K562 (cell line): ENCODE results near the gene TTBK1. TPM values are rescaled to one million over a fixed set of nuclear protein-coding genes. Genes with fewer than 3 reads are reported as not detected.

Experiments used
- ADNP ChIP-seq: fragments of 200-800 bp; sonication (Bioruptor generic); IDR thresholded peaks from 2 replicates; pipeline ENCODE4 v1.6.1; 2016; ENCODE audit warnings: missing genetic modification characterization, missing compliant biosample characterization
- ATF1 ChIP-seq, 2 experiments: fragments of 450-650 bp in 1 of 2; IDR thresholded peaks; 2 replicates each; pipeline ENCODE4 v1.6.1; 2016; ENCODE audit warnings: missing compliant biosample characterization in 1 of 2, missing genetic modification characterization in 1 of 2
- BRCA1 ChIP-seq, 2 experiments: fragments of 450-650 bp in 1 of 2; sonication (generic) in 1 of 2; formaldehyde crosslinking in 1 of 2; IDR thresholded peaks; 2 replicates each; pipeline versions ENCODE4 v1.5.0 to v1.6.1; 2017 to 2020; ENCODE audit warnings: mild to moderate bottlenecking in 1 of 2, missing genetic modification reagents in 1 of 2
- COPS2 ChIP-seq: fragments of 450-650 bp; conservative IDR thresholded peaks from 2 replicates; pipeline ENCODE4 v1.6.1; 2016; ENCODE audit warnings: mild to moderate bottlenecking, moderate library complexity
- CREBBP ChIP-seq: IDR thresholded peaks from one replicate; pipeline ENCODE4 v1.6.1; 2012; ENCODE audit warnings: low read depth, mild to moderate bottlenecking, control low read depth, inconsistent platforms, low read length
- ELF1 ChIP-seq: fragments of 200-800 bp; sonication (Bioruptor generic); IDR thresholded peaks from 2 replicates; pipeline ENCODE4 v1.6.1; 2016; ENCODE audit warnings: missing genetic modification characterization, missing compliant biosample characterization
- FOSL1 ChIP-seq: fragments of 200-800 bp; sonication (Bioruptor generic); conservative IDR thresholded peaks from 2 replicates; pipeline ENCODE4 v1.6.1; 2016; ENCODE audit warnings: missing genetic modification characterization, missing compliant biosample characterization
- FOXM1 ChIP-seq, 2 experiments: fragments of 450-650 bp in 1 of 2; sonication (generic) in 1 of 2; formaldehyde crosslinking in 1 of 2; IDR thresholded peaks; 2 replicates each; pipeline versions ENCODE4 v1.6.1 to v1.9.0; 2017 to 2022; ENCODE audit warnings: low read depth in 2 of 2, mild to moderate bottlenecking in 2 of 2, missing genetic modification reagents in 1 of 2, moderate library complexity in 1 of 2
- HNRNPK ChIP-seq: fragments of 200-400 bp; formaldehyde crosslinking; IDR thresholded peaks from one replicate; pipeline ENCODE4 v1.6.1; 2018; ENCODE audit warnings: mild to moderate bottlenecking, low read depth, low read length; ENCODE audit not compliant: poor library complexity, severe bottlenecking
- HNRNPUL1 ChIP-seq: fragments of 200-400 bp; formaldehyde crosslinking; IDR thresholded peaks from 2 replicates; pipeline ENCODE4 v1.6.1; 2017; ENCODE audit warnings: low read length
- RBM25 ChIP-seq: fragments of 200-400 bp; formaldehyde crosslinking; IDR thresholded peaks from 2 replicates; pipeline ENCODE4 v1.6.1; 2018; ENCODE audit warnings: low read length, low read depth, moderate library complexity; ENCODE audit not compliant: severe bottlenecking
- RCOR1 ChIP-seq, 2 experiments: IDR thresholded peaks; 2 replicates each; pipeline ENCODE4 v1.6.1; 2012; ENCODE audit warnings: low read depth in 2 of 2, low read length in 2 of 2, borderline replicate concordance in 1 of 2, improper control_type of control experiment in 1 of 2
- RHOXF2B ChIP-seq: fragments of 250-450 bp; sonication (Bioruptor Pico); conservative IDR thresholded peaks from 2 replicates; pipeline ENCODE4 v1.5.1; 2021
- SRF ChIP-seq, 2 experiments: fragments of 250-450, 450-650 bp in 1 of 2; sonication (Bioruptor Pico) in 1 of 2; sonication (generic) in 1 of 2; formaldehyde crosslinking; IDR thresholded peaks; 2 replicates each; pipeline versions ENCODE4 v1.5.0 to v1.5.1; 2020 to 2022; ENCODE audit warnings: mild to moderate bottlenecking in 1 of 2, missing genetic modification reagents in 1 of 2
- SRSF9 ChIP-seq: fragments of 200-400 bp; formaldehyde crosslinking; IDR thresholded peaks from 2 replicates; pipeline ENCODE4 v1.6.1; 2017; ENCODE audit warnings: low read depth, low read length, borderline replicate concordance
- STAG1 ChIP-seq: sonication (generic); formaldehyde crosslinking; IDR thresholded peaks from 2 replicates; pipeline ENCODE4 v1.5.0; 2020; ENCODE audit warnings: missing genetic modification reagents, borderline replicate concordance
- TAF9B ChIP-seq: fragments of 450-650 bp; IDR thresholded peaks from 2 replicates; pipeline ENCODE4 v1.6.1; 2018; ENCODE audit warnings: mild to moderate bottlenecking; ENCODE audit not compliant: partially characterized antibody
- TCF7 ChIP-seq: sonication (generic); IDR thresholded peaks from 2 replicates; pipeline ENCODE4 v1.6.1; 2016; ENCODE audit warnings: antibody characterized with exemption, borderline replicate concordance
- TEAD1 ChIP-seq, 2 experiments: fragments of 450-650 bp in 1 of 2; sonication (generic) in 1 of 2; formaldehyde crosslinking; IDR thresholded peaks; 2 replicates each; pipeline versions ENCODE4 v1.4.0 to v1.8.0; 2020 to 2022; ENCODE audit warnings: mild to moderate bottlenecking in 2 of 2, missing genetic modification reagents in 1 of 2
- XRCC3 ChIP-seq: fragments of 450-650 bp; IDR thresholded peaks from 2 replicates; pipeline ENCODE4 v1.6.1; 2017; ENCODE audit warnings: mild to moderate bottlenecking, moderate library complexity
- ZNF253 ChIP-seq: fragments of 250-450 bp; sonication (Bioruptor Pico); conservative IDR thresholded peaks from 2 replicates; pipeline ENCODE4 v1.6.1; 2021; ENCODE audit warnings: mild to moderate bottlenecking
- ZNF3 ChIP-seq: fragments of 250-450 bp; sonication (Bioruptor Pico); IDR thresholded peaks from 2 replicates; pipeline ENCODE4 v1.5.0; 2021; ENCODE audit warnings: mild to moderate bottlenecking, moderate library complexity
- ZNF695 ChIP-seq: fragments of 450-650 bp; formaldehyde crosslinking; IDR thresholded peaks from 2 replicates; pipeline ENCODE4 v1.4.0; 2020; ENCODE audit warnings: mild to moderate bottlenecking, moderate library complexity
- ZNF707 ChIP-seq: fragments of 250-450 bp; sonication (Bioruptor Pico); conservative IDR thresholded peaks from 2 replicates; pipeline ENCODE4 v1.8.0; 2022; ENCODE audit warnings: inconsistent platforms, mild to moderate bottlenecking, moderate library complexity
- ZNF77 ChIP-seq: fragments of 250-450 bp; sonication (Bioruptor Pico); IDR thresholded peaks from 2 replicates; pipeline ENCODE4 v1.5.0; 2020
- polyA plus RNA-seq, 8 experiments: library from polyadenylated mRNA; depleted of rRNA in 4 of 8; stranded (reverse) in 5 of 8; unstranded in 3 of 8; fragments of >200 nt; fragmentation: Nextera tagmentation in 2 of 8; fragmentation: Illumina TruSeq in 1 of 8; extraction: Ambion mirVana in 2 of 8; extraction: Trizol in 1 of 8; gene quantifications; 2 replicates each; pipeline versions ENCODE4 v1.2.1 to v1.2.3, GENCODE V29; 2011 to 2014; ENCODE audit warnings: inconsistent platforms in 1 of 8, missing spikeins in 1 of 8
- total RNA-seq, 7 experiments: library from RNA; depleted of rRNA in 6 of 7; stranded (reverse); fragments of >200 nt in 6 of 7; fragmentation: Illumina TruSeq in 2 of 7; extraction: Trizol in 2 of 7; gene quantifications; 2 replicates each; pipeline versions ENCODE4 v1.2.1 to v1.2.3, GENCODE V29; 2011 to 2021; ENCODE audit warnings: low replicate concordance in 1 of 7
- TF ChIP-seq, protein P1 (sequence below): sonication (generic); formaldehyde crosslinking; IDR thresholded peaks from 2 replicates; pipeline ENCODE4 v1.9.0; 2022; ENCODE audit warnings: mild to moderate bottlenecking, missing genetic modification reagents
- TF ChIP-seq, protein P2 (sequence below): sonication (generic); formaldehyde crosslinking; IDR thresholded peaks from 2 replicates; pipeline ENCODE4 v1.8.0; 2022; ENCODE audit warnings: missing genetic modification reagents, mild to moderate bottlenecking, moderate library complexity, borderline replicate concordance
- TF ChIP-seq, protein P3 (sequence below): sonication (generic); formaldehyde crosslinking; IDR thresholded peaks from 2 replicates; pipeline ENCODE4 v1.9.0; 2022; ENCODE audit warnings: mild to moderate bottlenecking, missing genetic modification reagents

Gene TTBK1
- total and polyA plus RNA-seq, 9 of the 15 experiments (the other 6 are each of a cell fraction or from before 2014, with no cell fraction given): not detected

DNA sequence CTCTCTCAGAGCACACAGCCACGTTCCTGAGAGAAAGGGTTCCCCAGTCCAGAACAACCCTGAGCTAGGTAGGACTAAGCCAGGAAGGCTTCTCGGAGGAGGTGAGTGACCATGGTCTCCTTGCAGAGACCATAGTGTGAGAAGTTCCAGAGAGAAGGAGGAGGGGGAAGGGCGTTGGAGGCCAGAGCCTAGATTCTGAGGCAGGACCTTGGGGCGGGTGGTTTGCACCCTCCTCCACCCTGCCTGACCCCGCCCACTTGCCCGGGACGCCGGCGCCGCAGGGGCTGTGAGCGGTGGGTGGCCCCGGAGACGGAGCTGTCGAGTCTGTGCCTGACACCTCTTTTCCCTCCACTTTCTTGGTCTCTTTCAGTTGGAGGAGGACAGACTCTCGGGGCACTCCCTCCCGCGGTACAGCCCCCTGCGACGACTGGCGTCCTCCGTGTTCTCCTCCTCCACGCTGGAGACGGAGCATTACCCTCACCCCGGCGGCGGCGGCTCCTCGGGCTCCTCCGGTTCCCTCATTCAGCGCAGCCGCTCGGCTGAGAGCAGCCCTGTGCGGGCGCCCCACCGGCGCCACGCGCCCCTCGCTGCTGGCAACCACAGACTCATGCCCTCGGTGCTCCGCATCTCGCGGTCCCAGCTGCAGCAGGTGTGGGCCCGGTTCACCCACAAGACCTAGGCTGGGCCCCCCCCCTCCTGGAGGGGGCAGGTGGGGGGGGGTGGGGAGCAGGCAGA, 26.2 kb downstream of the TTBK1 start (continued):
- TF ChIP-seq SRSF9 (no peak), CREBBP (no peak), BRCA1 (IDR thresholded peaks at IDR 0.05) (no peak), BRCA1 (CRISPR knock-in tag; IDR thresholded peaks at IDR 0.05) (0 out of 2 replicates have a peak, but pooled peaks have one; percentile 77), RCOR1 (IDR thresholded peaks at IDR 0.05; ENCODE audit: borderline replicate concordance in 1 of 2, low read depth in 2 of 2, low read length in 2 of 2) (peak in 1 of 2 experiments; percentile 30; a peak in 1 of 4 replicates), ATF1 (CRISPR knock-in tag; IDR thresholded peaks at IDR 0.05) (no peak), ATF1 (tag; IDR thresholded peaks at IDR 0.05) (0 out of 2 replicates have a peak, but pooled peaks have one; percentile 8), ADNP (tag) (no peak), ZNF695 (no peak), FOXM1 (IDR thresholded peaks at IDR 0.05; ENCODE audit: low read depth) (no peak), FOXM1 (CRISPR knock-in tag; IDR thresholded peaks at IDR 0.05; ENCODE audit: low read depth) (no peak), HNRNPUL1 (no peak), TAF9B (no peak), HNRNPK (no peak), RHOXF2B (no peak), FOSL1 (no peak), ELF1 (tag) (no peak), ZNF3 (CRISPR knock-in tag) (peak; percentile 85; the same call in 1 of the 2 replicates), COPS2 (no peak), STAG1 (CRISPR knock-in tag) (no peak), SRF (CRISPR knock-in tag; IDR thresholded peaks at IDR 0.05) (no peak), RBM25 (peak; percentile 48), ZNF77 (CRISPR knock-in tag) (no peak), TCF7 (no peak), ZNF707 (no peak), TEAD1 (CRISPR knock-in tag; IDR thresholded peaks at IDR 0.05) (0 out of 4 replicates have a peak, but pooled peaks of 1 of the 2 experiments have one; percentile 32), ZNF253 (CRISPR knock-in tag) (no peak), XRCC3 (no peak)
- TF ChIP-seq, protein P1, sequence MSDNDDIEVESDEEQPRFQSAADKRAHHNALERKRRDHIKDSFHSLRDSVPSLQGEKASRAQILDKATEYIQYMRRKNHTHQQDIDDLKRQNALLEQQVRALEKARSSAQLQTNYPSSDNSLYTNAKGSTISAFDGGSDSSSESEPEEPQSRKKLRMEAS (CRISPR knock-in tag): 0 out of 2 replicates have a peak, but pooled peaks have one; percentile 14
- TF ChIP-seq, protein P2, sequence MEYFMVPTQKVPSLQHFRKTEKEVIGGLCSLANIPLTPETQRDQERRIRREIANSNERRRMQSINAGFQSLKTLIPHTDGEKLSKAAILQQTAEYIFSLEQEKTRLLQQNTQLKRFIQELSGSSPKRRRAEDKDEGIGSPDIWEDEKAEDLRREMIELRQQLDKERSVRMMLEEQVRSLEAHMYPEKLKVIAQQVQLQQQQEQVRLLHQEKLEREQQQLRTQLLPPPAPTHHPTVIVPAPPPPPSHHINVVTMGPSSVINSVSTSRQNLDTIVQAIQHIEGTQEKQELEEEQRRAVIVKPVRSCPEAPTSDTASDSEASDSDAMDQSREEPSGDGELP (CRISPR knock-in tag): no peak
- TF ChIP-seq, protein P3, sequence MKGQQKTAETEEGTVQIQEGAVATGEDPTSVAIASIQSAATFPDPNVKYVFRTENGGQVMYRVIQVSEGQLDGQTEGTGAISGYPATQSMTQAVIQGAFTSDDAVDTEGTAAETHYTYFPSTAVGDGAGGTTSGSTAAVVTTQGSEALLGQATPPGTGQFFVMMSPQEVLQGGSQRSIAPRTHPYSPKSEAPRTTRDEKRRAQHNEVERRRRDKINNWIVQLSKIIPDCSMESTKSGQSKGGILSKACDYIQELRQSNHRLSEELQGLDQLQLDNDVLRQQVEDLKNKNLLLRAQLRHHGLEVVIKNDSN (CRISPR knock-in tag): peak; percentile 46
